ENCODE results near the gene SEMA4D.

- TF ChIP-seq CTCF (IDR thresholded peaks at IDR 0.05) (no peak), POLR2A (IDR thresholded peaks at IDR 0.05) (no peak)
Observed at GRCh38 chr9:89323390-89323789, 174.5 kb downstream of the SEMA4D start.

Measured in adrenal gland (tissue), 5 donors.